ENCODE results near the gene RAPGEF1. TPM values are rescaled to one million over a fixed set of nuclear protein-coding genes. Genes with fewer than 3 reads are reported as not detected.

Gene RAPGEF1
- total RNA-seq, 1 donor from 2014 or later, result 168 TPM

DNA sequence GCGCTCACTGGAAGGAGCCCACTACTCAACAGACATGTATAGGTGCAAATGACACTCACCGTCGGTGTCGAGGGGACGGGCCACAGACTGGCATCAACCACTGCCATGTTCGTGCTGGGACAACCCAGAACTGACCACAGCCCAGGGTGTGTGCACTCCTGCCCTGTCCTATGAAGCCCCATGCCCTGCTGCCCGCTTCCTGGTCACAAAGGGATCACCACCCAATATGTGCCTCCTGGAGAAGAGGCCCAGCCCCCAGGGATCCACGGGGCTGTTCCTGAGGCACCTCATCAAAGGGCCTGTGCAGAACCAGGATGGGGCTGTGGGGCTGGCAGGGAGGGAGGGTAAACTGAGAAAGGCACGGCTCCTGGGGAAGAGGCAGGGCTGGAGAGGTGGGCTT, 151.5 kb downstream of the RAPGEF1 start:
- Mint-ChIP-seq H3K27me3 (ENCODE audit: insufficient read depth) (no peaks in the 10 kb centered on the region), H3K9me3 (no peaks in the 10 kb centered on the region), H3K4me3 (no peak overlapping the region), H3K36me3 (ENCODE audit: low read depth) (peaks cover 46% of the 10 kb centered on the region), H3K27ac (peak overlapping the region; percentile 29), H3K4me1 (ENCODE audit: low read depth) (peaks cover 53% of the 10 kb centered on the region)
- no peak for DNase-seq (ENCODE audit: low spot score)
- intact Hi-C loops (cut with micrococcal nuclease), result no loop called here

DNA sequence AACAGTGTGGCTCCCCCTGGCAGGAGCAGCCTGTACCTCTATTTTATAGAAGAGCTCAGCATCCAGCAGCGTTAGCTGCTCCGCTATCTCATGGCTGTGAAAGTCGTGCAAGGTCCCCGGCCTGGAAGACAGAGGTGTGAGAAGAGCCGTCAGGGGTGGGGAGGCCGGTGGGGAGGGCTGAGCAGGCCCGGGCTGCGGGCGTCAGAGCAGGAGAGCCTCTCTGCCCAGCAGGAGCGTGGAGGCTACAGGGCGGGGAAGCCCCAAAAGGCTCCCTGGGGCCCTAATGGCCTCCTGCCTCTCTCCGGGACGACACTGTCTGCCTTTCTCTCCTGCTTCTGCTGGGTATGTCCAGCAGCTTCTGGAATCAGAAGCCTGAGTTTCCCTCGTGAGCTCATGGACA, 152.0 kb downstream of the RAPGEF1 start:
- intact Hi-C loops (cut with micrococcal nuclease), result no loop called here
- H3K36me3 Mint-ChIP-seq (ENCODE audit: low read depth), result peaks cover 46% of the 10 kb centered on the region
- H3K27me3 Mint-ChIP-seq (ENCODE audit: insufficient read depth), result no peaks in the 10 kb centered on the region
- no peak for DNase-seq (ENCODE audit: low spot score)
- no peaks in the 10 kb centered on the region for H3K9me3 Mint-ChIP-seq
- peaks cover 53% of the 10 kb centered on the region for H3K4me1 Mint-ChIP-seq (ENCODE audit: low read depth)
- no peak overlapping the region for H3K4me3 Mint-ChIP-seq
- H3K27ac Mint-ChIP-seq, result no peak overlapping the region

DNA sequence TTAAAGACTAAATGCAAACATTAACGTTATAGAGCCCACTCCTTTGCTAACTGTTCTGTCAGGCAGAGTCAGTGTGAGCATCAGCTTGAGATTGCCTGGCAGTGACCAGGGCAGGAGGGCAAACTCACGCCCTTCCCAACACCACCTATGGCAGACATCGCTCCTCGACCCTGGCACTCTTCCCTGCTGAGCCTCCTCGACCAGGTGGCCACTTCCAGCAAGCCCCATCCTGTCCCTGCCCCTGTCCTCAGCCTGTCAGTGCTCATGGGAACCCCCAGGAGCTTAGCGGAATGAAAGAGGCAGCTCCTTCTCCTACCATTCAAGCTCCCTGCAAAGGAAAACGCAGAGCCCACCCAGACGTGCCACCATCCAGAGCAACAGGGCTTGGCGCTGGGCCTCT, 152.5 kb downstream of the RAPGEF1 start:
- Mint-ChIP-seq H3K27ac (peak overlapping the region; percentile 92), H3K9me3 (no peaks in the 10 kb centered on the region), H3K4me3 (peak overlapping the region; percentile 8), H3K4me1 (ENCODE audit: low read depth) (peaks cover 53% of the 10 kb centered on the region), H3K36me3 (ENCODE audit: low read depth) (peaks cover 45% of the 10 kb centered on the region), H3K27me3 (ENCODE audit: insufficient read depth) (no peaks in the 10 kb centered on the region)
- intact Hi-C loops (cut with micrococcal nuclease), result no loop called here
- no peak for DNase-seq (ENCODE audit: low spot score)

DNA sequence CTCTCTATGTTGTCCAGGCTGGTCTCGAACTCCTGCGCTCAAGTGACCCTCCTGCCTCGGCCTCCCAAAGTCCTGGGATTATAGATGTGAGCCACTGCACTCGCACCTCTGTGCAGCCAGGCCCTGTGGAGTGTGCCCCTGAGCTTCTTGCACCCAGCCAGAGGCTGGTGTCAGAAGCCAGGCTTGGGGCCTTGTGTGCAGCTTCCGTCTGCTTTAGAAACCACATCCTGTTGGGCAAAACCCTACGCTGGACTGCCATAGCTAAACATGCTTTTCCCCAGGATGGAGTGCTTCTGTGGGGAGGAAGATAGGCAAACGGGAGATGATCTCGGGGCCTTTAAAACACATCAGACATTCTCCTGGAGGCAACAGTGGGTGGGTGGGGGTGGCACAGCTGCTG, 154.5 kb downstream of the RAPGEF1 start:
- Mint-ChIP-seq H3K9me3 (no peaks in the 10 kb centered on the region), H3K4me1 (ENCODE audit: low read depth) (peaks cover 37% of the 10 kb centered on the region), H3K36me3 (ENCODE audit: low read depth) (peaks cover 43% of the 10 kb centered on the region), H3K27me3 (ENCODE audit: insufficient read depth) (no peaks in the 10 kb centered on the region), H3K27ac (peak overlapping the region; percentile 92), H3K4me3 (peak overlapping the region; percentile 51)
- intact Hi-C loops (cut with micrococcal nuclease), result no loop called here
- DNase-seq (ENCODE audit: low spot score), result peak; percentile 62

DNA sequence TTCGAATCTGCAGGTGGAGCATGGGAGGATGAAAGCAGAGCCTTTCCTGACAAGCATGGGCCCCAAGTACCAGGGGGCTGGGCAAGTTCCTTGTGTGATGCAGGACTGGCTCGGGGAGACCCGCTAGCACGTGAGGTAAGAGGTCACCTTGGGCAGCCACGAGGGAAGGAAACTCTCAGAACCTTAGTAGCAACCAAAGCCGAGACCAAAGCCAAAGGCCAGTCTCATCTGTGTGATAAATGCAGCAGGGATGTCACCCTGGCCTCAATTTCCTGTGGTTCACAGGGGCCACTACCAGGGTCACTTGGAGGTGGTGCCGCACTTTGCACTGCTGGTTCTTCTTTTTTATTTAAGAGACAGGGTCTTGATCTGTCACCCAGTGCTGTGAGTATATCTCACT, 155.0 kb downstream of the RAPGEF1 start:
- H3K36me3 Mint-ChIP-seq (ENCODE audit: low read depth), result peaks cover 40% of the 10 kb centered on the region

DNA sequence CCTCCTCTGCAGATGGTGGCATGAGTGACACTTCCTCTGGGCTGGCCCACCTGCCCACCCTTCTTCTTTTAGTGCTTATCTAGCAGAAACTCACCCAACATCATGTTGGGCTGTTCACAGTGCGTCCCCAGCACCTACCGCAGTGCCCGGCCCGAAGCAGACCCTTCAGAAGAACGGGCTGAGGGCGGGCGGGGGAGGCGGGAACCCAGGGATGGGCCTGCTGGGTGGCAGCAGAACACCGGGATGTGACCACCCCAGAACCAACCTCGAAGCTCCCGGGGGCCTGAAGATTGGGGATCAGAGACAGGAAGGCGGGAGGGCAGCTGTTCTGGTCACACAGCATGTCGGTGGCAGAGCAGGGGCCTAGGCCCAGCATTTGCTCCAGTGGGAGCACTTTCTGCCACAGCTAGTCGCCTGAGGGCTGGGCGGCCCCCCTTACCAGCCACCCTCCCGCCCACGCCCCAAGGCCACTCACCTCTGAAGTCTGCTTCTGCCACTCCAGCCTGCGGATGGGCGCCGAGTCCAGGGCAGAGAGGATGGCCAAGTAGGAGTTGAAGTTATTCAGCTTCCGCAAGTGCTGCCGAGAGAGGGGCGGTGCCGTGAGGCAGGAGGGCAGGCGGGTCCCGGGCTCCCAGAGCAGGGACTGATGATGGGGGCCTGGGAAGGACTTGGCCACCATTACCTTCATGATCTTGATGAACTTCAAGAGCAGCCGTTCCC, 155.9 kb downstream of the RAPGEF1 start:
- Mint-ChIP-seq H3K36me3 (ENCODE audit: low read depth) (peaks cover 45% of the 10 kb centered on the region), H3K4me1 (ENCODE audit: low read depth) (peaks cover 45% of the 10 kb centered on the region), H3K27me3 (ENCODE audit: insufficient read depth) (no peaks in the 10 kb centered on the region), H3K9me3 (no peaks in the 10 kb centered on the region), H3K27ac (no peak overlapping the region), H3K4me3 (no peak overlapping the region)
- no peak for DNase-seq (ENCODE audit: low spot score)
- intact Hi-C loops (cut with micrococcal nuclease), result no loop called here

More for the DNA sequence above, 155.0 kb downstream of the RAPGEF1 start:
- Mint-ChIP-seq H3K4me3 (peak overlapping the region; percentile 51), H3K27me3 (ENCODE audit: insufficient read depth) (no peaks in the 10 kb centered on the region), H3K4me1 (ENCODE audit: low read depth) (peaks cover 37% of the 10 kb centered on the region), H3K27ac (peak overlapping the region; percentile 92), H3K9me3 (no peaks in the 10 kb centered on the region)
- DNase-seq (ENCODE audit: low spot score), result no peak
- intact Hi-C loops (cut with micrococcal nuclease), result no loop called here

DNA sequence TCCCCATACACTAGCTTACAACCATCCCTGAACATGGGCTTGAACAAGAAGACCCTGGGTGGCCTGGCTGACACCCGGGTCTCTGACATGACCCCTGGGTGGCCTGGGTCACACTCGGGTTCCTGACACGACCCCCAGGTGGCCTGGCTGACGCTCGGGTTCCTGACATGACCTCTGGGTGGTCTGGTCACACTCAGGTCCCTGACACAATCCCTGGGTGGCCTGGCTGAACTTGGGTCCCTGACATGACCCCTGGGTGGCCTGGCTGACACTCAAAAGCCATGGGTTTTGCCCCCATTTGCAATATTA, 156.6 kb downstream of the RAPGEF1 start:
- Mint-ChIP-seq H3K9me3 (no peaks in the 10 kb centered on the region), H3K4me3 (no peak overlapping the region), H3K27me3 (ENCODE audit: insufficient read depth) (no peaks in the 10 kb centered on the region), H3K36me3 (ENCODE audit: low read depth) (peaks cover 45% of the 10 kb centered on the region), H3K4me1 (ENCODE audit: low read depth) (peaks cover 49% of the 10 kb centered on the region), H3K27ac (no peak overlapping the region)
- no peak for DNase-seq (ENCODE audit: low spot score)
- intact Hi-C loops (cut with micrococcal nuclease), result no loop called here

DNA sequence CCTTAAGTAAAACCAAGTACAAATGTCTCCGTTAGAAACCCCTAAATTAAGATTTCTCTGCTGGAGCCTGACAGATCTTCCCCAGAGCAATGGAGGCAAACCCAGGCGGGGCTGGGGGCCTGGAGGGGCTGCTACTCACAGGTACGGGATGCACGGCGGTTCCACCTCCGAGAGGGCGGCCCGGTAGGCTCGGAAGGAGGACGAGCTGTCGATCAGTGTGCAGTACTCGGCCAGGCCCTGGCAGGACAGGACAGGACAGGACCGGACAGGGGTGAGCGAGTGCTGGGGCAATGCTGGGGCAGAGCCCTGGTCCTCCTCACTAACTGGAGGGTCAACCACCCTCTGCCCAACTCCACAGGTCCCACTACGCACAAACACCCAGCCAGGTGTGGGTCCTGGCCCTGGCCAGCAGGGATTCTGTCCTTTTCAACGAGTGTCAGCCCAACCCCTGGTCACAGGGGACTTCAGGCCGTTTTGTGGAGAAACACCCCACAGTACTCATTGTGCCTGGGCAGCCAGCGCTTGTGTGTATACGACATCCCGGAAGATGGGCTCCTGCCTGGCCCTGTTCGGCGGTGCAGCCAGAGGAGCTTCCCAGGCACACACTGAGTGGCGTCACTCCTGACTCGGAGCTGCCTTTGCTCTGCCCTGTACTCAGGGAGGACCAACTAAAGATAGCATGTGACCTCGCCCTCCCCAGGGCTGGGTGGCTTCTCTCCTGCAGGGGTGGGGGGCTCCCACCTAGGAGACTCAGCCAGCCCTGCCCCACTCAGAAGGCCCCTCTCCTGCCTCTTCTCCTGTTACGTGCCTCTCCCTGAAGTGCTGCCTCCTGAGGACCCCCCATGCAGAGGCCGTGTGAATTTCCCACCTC, 157.2 kb downstream of the RAPGEF1 start:
- H3K4me1 Mint-ChIP-seq (ENCODE audit: low read depth), result peaks cover 49% of the 10 kb centered on the region
- H3K9me3 Mint-ChIP-seq, result no peaks in the 10 kb centered on the region
- intact Hi-C loops (cut with micrococcal nuclease), result no loop called here
- no peak for DNase-seq (ENCODE audit: low spot score)
- H3K4me3 Mint-ChIP-seq, result no peak overlapping the region
- H3K36me3 Mint-ChIP-seq (ENCODE audit: low read depth), result peaks cover 44% of the 10 kb centered on the region
- H3K27ac Mint-ChIP-seq, result no peak overlapping the region
- H3K27me3 Mint-ChIP-seq (ENCODE audit: insufficient read depth), result no peaks in the 10 kb centered on the region

DNA sequence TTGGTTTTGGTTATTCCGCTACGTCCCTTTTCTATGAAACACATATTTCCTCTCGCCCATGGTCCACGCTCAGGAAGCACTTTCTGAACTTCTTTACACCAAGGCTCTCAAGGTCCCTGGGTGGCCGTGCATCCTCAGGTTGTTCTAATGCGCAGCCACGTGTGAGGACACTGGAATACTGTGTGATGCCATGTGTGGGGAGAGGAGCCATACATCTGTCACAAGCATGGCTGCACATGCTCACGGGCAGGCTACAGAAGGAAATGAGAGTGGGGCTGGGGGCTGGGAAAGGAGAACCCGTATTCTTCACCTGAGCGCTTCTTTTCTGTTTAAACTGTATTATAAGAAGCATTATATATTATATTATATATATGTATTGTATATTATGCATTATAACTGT, 157.8 kb downstream of the RAPGEF1 start:
- peaks cover 41% of the 10 kb centered on the region for H3K36me3 Mint-ChIP-seq (ENCODE audit: low read depth)
- no peaks in the 10 kb centered on the region for H3K27me3 Mint-ChIP-seq (ENCODE audit: insufficient read depth)
- H3K9me3 Mint-ChIP-seq, result no peaks in the 10 kb centered on the region
- peak overlapping the region; percentile 40 for H3K27ac Mint-ChIP-seq
- no peak overlapping the region for H3K4me3 Mint-ChIP-seq
- no peak for DNase-seq (ENCODE audit: low spot score)
- intact Hi-C loops (cut with micrococcal nuclease), result no loop called here
- peaks cover 43% of the 10 kb centered on the region for H3K4me1 Mint-ChIP-seq (ENCODE audit: low read depth)

DNA sequence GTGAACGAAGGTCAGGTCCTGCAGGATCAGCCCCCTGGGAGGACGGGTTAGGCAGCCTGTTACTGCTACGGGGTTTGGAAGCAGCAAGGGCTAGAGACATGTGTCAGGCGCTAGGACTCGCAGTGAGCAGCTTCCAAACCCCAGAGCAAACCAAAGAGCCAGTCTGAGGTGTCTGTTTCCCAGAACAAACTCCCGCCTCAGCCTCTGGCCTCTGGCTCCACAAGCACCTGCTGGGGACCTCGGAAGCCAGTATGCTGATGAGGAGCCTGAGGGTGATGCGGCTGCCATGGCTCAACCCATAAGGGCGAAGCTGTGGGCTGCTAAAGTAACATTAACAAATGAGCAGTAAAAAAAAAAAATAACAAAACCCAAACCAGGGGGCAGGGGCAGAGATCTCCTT, 159.5 kb downstream of the RAPGEF1 start:
- peaks cover 39% of the 10 kb centered on the region for H3K36me3 Mint-ChIP-seq (ENCODE audit: low read depth)
- no peak for DNase-seq (ENCODE audit: low spot score)
- H3K27ac Mint-ChIP-seq, result peak overlapping the region; percentile 61
- no peak overlapping the region for H3K4me3 Mint-ChIP-seq
- intact Hi-C loops (cut with micrococcal nuclease), result no loop called here
- peaks cover 26% of the 10 kb centered on the region for H3K4me1 Mint-ChIP-seq (ENCODE audit: low read depth)
- H3K27me3 Mint-ChIP-seq (ENCODE audit: insufficient read depth), result no peaks in the 10 kb centered on the region
- H3K9me3 Mint-ChIP-seq, result no peaks in the 10 kb centered on the region

DNA sequence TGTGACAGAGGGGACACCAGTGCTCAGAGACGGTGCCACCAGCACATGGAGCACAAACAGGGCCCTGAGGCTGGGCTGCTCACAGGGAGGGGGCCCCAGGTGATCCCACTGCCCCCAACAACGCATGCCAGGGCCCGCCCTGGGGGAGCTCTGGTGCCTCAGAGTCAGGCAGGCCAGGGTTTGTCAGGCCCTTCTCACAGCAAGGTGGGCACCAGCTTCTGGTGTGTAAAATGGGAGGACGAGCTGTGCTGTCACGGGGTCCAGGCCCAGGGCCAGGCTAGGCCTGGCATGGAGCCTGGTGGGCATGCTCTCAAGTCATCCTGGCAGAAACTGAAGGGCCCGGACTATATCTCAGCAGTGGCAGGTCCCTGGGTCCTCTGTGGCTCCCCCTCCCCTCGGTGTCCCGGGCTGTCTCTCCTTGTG, 160.1 kb downstream of the RAPGEF1 start:
- H3K4me3 Mint-ChIP-seq, result peak overlapping the region; percentile 9
- H3K4me1 Mint-ChIP-seq (ENCODE audit: low read depth), result peaks cover 20% of the 10 kb centered on the region
- intact Hi-C loops (cut with micrococcal nuclease), result no loop called here
- peaks cover 36% of the 10 kb centered on the region for H3K36me3 Mint-ChIP-seq (ENCODE audit: low read depth)
- no peaks in the 10 kb centered on the region for H3K9me3 Mint-ChIP-seq
- no peak for DNase-seq (ENCODE audit: low spot score)
- H3K27ac Mint-ChIP-seq, result peak overlapping the region; percentile 86
- no peaks in the 10 kb centered on the region for H3K27me3 Mint-ChIP-seq (ENCODE audit: insufficient read depth)

DNA sequence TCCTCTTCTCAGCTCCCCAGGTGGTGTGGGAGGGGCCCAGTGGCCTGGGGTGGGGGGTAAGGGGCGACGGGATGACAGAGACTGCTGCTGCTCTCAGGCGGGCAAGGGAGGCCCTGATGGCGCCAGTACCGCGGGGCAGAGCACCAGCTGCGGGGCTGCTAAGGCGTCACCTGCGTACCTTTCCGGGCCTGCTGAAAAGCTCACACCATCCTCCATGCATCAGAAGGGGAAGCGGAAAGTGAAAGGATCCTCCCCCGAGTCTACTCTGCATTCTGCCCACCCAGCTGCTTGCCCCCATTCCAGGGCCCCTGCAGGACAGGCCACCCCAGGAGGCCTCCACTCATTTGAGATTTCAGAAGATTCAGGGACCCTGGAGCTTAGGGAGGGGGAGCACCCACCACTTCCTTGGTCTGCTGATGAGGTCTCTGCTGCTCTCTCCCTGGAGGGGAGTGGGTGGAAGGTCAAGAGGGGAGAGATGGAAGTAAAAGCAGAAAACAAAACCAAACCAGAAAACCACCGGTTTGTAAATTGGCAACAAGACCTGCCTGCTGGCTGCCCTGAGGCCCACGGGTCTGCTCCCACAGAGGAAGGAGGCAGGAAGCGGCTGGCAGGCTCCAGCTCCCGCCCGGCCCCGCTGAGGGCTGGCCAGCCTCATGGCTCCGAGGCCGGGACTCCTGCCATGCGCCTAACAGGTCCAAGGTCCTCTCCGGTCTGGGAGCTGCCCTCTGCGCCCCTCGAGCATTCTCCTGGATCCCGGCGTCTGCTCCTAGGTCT, 161.0 kb downstream of the RAPGEF1 start:
- Mint-ChIP-seq H3K9me3 (no peaks in the 10 kb centered on the region), H3K36me3 (ENCODE audit: low read depth) (peaks cover 34% of the 10 kb centered on the region), H3K27ac (peak overlapping the region; percentile 86), H3K27me3 (ENCODE audit: insufficient read depth) (no peaks in the 10 kb centered on the region), H3K4me3 (peak overlapping the region; percentile 62), H3K4me1 (ENCODE audit: low read depth) (peaks cover 18% of the 10 kb centered on the region)
- DNase-seq (ENCODE audit: low spot score), result peak; percentile 24
- intact Hi-C loops (cut with micrococcal nuclease), result no loop called here

DNA sequence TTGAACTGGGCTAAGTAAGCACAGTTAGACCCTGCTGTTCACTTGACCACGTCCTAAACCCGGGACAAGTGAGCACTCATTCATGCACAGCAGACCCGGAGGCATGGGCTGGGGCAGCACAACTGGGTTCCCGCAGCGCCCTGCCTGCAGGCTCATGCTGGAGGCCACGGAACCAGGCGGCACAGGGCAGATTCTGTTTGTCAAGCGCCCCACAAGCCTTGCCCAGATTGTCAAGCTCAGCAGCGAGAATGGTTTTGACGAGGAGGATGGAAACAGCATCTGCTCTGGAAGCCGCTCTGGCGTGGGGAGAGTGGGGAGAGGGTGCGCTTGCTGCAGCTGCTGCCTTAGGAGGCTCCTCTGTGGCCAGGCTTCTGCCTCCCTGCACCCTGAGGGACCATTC, 161.9 kb downstream of the RAPGEF1 start:
- H3K27ac Mint-ChIP-seq, result peak overlapping the region; percentile 64
- intact Hi-C loops (cut with micrococcal nuclease), result no loop called here
- H3K9me3 Mint-ChIP-seq, result no peaks in the 10 kb centered on the region
- no peak overlapping the region for H3K4me3 Mint-ChIP-seq
- H3K27me3 Mint-ChIP-seq (ENCODE audit: insufficient read depth), result no peaks in the 10 kb centered on the region
- peaks cover 31% of the 10 kb centered on the region for H3K36me3 Mint-ChIP-seq (ENCODE audit: low read depth)
- H3K4me1 Mint-ChIP-seq (ENCODE audit: low read depth), result peaks cover 18% of the 10 kb centered on the region
- no peak for DNase-seq (ENCODE audit: low spot score)
